ENCODE results near the gene TMEM150B.

TMEM150B gene

DNA sequence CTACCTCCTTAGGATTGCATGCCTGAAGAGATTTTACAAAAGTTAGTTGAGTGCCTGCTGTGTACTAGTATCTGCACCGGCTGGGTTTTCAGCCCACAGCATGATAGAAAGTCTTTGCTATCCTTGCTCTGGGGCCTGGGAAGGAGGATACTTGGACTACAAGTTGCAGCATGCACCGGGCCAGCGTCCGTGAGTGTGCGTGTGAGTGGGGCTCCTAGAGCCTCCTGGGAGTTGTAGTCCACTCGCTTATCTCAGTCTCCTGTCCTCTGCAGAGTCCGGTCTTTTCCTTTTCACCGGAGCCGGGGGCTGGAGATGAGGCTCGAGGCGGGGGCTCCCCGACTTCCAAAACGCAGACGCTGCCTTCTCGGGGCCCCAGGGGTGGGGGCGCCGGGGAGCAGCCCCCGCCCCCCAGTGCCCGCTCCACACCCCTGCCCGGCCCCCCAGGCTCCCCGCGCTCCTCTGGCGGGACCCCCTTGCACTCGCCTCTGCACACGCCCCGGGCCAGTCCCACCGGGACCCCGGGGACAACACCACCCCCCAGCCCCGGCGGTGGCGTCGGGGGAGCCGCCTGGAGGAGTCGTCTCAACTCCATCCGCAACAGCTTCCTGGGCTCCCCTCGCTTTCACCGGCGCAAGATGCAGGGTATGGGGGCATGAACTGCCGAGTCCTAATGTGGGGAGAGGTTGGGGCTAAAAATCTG lies 20.7 kb downstream of the TMEM150B start:
- no peak for TF ChIP-seq CTCF (IDR thresholded peaks at IDR 0.05)

DNA sequence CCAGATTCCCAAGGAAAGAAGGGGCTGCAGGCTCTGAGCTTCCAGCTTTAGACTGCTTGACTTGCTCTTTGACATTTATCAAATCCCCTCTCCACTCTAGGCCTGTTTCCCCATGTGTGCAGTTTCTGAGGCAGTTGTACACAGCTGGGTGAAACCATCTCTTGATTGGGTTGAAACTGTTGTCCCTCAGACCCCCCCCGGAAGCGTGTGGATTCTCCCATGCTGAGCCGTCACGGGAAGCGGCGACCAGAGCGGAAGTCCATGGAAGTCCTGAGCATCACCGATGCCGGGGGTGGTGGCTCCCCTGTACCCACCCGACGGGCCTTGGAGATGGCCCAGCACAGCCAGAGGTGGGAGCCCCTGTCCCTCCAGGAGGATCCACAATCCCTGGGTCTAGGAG lies 21.7 kb downstream of the TMEM150B start:
- TF ChIP-seq CTCF (IDR thresholded peaks at IDR 0.05), result no peak

GRCh38 chr19:55302318-55302703 lies 22.8 kb downstream of the TMEM150B start:
- no peak for TF ChIP-seq CTCF (IDR thresholded peaks at IDR 0.05)

DNA sequence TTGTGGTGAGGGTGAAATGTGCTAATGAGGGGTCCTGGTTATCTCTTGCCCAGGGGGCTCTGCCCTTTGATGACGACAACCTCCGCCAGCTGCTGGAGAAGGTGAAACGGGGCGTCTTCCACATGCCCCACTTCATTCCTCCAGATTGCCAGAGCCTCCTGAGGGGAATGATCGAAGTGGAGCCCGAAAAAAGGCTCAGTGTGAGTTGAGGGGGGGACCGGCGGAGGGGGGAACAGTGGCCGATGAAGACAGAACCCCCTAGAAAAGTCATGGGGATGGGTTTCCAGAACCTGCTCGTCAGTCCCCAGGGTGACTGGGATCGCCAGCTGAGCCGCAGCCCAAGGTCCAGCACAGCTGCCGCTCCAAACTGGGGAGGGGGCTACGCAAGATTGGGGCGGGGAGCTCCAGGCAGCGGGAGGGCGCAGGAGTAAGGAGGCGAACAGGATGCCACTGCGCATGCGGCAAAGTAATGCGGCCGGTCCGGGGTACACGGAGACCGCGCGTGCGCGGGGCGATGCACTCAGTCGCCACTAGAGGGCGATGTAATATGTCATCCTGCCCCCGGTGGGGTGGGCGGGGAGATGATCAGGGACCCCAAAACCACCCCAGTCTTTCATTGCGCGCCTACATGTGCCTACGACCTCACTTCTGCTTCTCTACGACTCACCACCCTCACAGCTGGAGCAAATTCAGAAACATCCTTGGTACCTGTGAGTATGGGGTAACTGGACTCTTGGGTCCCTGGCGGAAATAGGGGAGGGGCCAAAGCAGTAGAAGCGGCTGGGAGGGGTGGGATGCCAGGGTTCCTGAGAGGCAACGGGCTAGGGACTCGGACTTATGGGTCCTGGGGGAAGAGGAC lies 23.5 kb downstream of the TMEM150B start:
- peak; percentile 69 for TF ChIP-seq CTCF (IDR thresholded peaks at IDR 0.05)

GRCh38 chr19:55300886-55301458 lies 24.2 kb downstream of the TMEM150B start:
- TF ChIP-seq CTCF (IDR thresholded peaks at IDR 0.05), result no peak

GRCh38 chr19:55299991-55300390 lies 25.1 kb downstream of the TMEM150B start:
- no peak for TF ChIP-seq CTCF (IDR thresholded peaks at IDR 0.05)

- TF ChIP-seq CTCF (IDR thresholded peaks at IDR 0.05), result no peak
Observed at GRCh38 chr19:55297267-55297666, 27.9 kb downstream of the TMEM150B start.

All from LNCAP (cell line).